ENCODE measurements around the gene CRACR2A.

- TF ChIP-seq CTCF (IDR thresholded peaks at IDR 0.05 in 2 of 3, conservative IDR thresholded peaks at IDR 0.05 in 1 of 3; ENCODE audit: control insufficient read depth in 2 of 3, extremely low read depth in 1 of 3, insufficient read depth in 1 of 3, low read depth in 3 of 3, low read length in 3 of 3) (no peak), POLR2AphosphoS5 (IDR thresholded peaks at IDR 0.05; ENCODE audit: low read length) (no peak), CEBPB (IDR thresholded peaks at IDR 0.05; ENCODE audit: borderline replicate concordance in 1 of 2, low read depth in 2 of 2, low read length in 2 of 2) (no peak), NR2F1 (conservative IDR thresholded peaks at IDR 0.05) (no peak), PAX5 (IDR thresholded peaks at IDR 0.05; ENCODE audit: borderline replicate concordance, low read depth, low read length) (no peak), KDM1A (IDR thresholded peaks at IDR 0.05; ENCODE audit: borderline replicate concordance) (no peak), TAF1 (IDR thresholded peaks at IDR 0.05; ENCODE audit: borderline replicate concordance, low read depth, low read length) (no peak), EZH2 (IDR thresholded peaks at IDR 0.05; ENCODE audit: borderline replicate concordance, control insufficient read depth, low read depth, low read length) (no peak), MAX (IDR thresholded peaks at IDR 0.05; ENCODE audit: low read depth, low read length) (no peak), ZNF24 (IDR thresholded peaks at IDR 0.05) (no peak)
These were observed 91.9 kb downstream of the CRACR2A start for GRCh38 chr12:3661028-3661427.

Measured in GM12878 (cell line).